Uterus (tissue), 4 donors: ENCODE results near the gene SMC3. TPM values are rescaled to one million over a fixed set of nuclear protein-coding genes. Genes with fewer than 3 reads are reported as not detected.

Experiments
- DNase-seq, 2 donors: peaks; one replicate each; pipeline ENCODE4 v3.0.0-alpha.2; 2019 to 2020
- H3K27ac ChIP-seq, 2 donors: fragments of 200-600 bp; sonication (generic); 1 replicate in 1 of 2; 2 replicates in 1 of 2; pipeline ENCODE4 v1.5.1; 2016 to 2018
- H3K27me3 ChIP-seq, 2 donors: fragments of 200-600 bp; sonication (generic); one replicate each; pipeline ENCODE4 v1.5.1; 2018 to 2019; ENCODE audit warnings: control low read depth in 1 of 2
- H3K36me3 ChIP-seq, 2 donors: fragments of 200-600 bp; sonication (generic); one replicate each; pipeline ENCODE4 v1.5.1; 2019; ENCODE audit warnings: control low read depth in 1 of 2
- H3K4me1 ChIP-seq, 2 donors: fragments of 200-600 bp; sonication (generic); one replicate each; pipeline ENCODE4 v1.5.1; 2018 to 2019; ENCODE audit warnings: control low read depth in 1 of 2
- H3K4me3 ChIP-seq, 2 donors: fragments of 200-600 bp; sonication (generic); 1 replicate in 1 of 2; 2 replicates in 1 of 2; pipeline ENCODE4 v1.5.1; 2018 to 2019; ENCODE audit warnings: mild to moderate bottlenecking in 1 of 2
- H3K9me3 ChIP-seq, 2 donors: fragments of 200-600 bp; sonication (generic); one replicate each; pipeline ENCODE4 v1.5.1; 2019; ENCODE audit warnings: control low read depth in 1 of 2
- CTCF ChIP-seq, 4 experiments: fragments of 200-600 bp in 2 of 4; fragments of 450-650 bp in 2 of 4; sonication (generic) in 2 of 4; IDR thresholded peaks; one replicate each; pipeline ENCODE4 v1.5.1; 2016 to 2019; ENCODE audit warnings: antibody characterized with exemption in 4 of 4, mild to moderate bottlenecking in 2 of 4, moderate library complexity in 1 of 4
- POLR2A ChIP-seq, 2 donors: fragments of 450-650 bp; IDR thresholded peaks; one replicate each; pipeline ENCODE4 v1.6.1; 2016; ENCODE audit warnings: antibody characterized with exemption in 2 of 2, mild to moderate bottlenecking in 1 of 2, moderate library complexity in 1 of 2
- intact Hi-C: fragments of 100-400 bp; cut with DNase I; formaldehyde crosslinking; loops from one replicate; pipeline ENCODE4 v1.15.1; 2023; ENCODE audit warnings: low total_unique reads
- total RNA-seq, 4 donors: library from RNA; depleted of rRNA in 3 of 4; stranded (reverse); fragments of >200 nt in 3 of 4; gene quantifications; one replicate each; pipeline versions ENCODE4 v1.1.0 to v1.2.4, GENCODE V29; 2014 to 2023
- donor health status: DM: yes; HTN: yes; CAD: no.

Gene SMC3
- total RNA-seq = 10 to 100 TPM; 12.4 to 45.3 (median 39.3) TPM

GRCh38 chr10:110567201-110568054 lies at the start of gene SMC3:
Gene SMC3 (plus strand): TSS chr10:110567695. CDS start chr10:110567817, 122 bp downstream.
- TF ChIP-seq POLR2A (IDR thresholded peaks at IDR 0.05) = peak; percentile 24 to 42
- TF ChIP-seq CTCF (IDR thresholded peaks at IDR 0.05) = no peak
- H3K36me3 ChIP-seq = no peaks in the 10 kb centered on the region
- H3K27me3 ChIP-seq = peaks cover 0 to 5% of the 10 kb centered on the region in 2 donors
- intact Hi-C loops = no loop called here
- H3K4me3 ChIP-seq = peak within 1 kb of the TSS; percentile 75 to 82
- no peaks in the 10 kb centered on the region for H3K9me3 ChIP-seq
- peak within 1 kb of the TSS; percentile 82 to 84 for H3K27ac ChIP-seq
- H3K4me1 ChIP-seq = peaks cover 0 to 2% of the 10 kb centered on the region in 2 donors
- DNase-seq = peak; percentile 89 to 91

- DNase-seq = no peak
- no peaks in the 10 kb centered on the region for H3K36me3 ChIP-seq
- H3K4me3 ChIP-seq = no peak overlapping the region
- no peaks in the 10 kb centered on the region for H3K9me3 ChIP-seq
- no peak overlapping the region for H3K27ac ChIP-seq
- H3K27me3 ChIP-seq = no peaks in the 10 kb centered on the region
- TF ChIP-seq CTCF (IDR thresholded peaks at IDR 0.05) (no peak), POLR2A (IDR thresholded peaks at IDR 0.05) (no peak)
- H3K4me1 ChIP-seq = no peaks in the 10 kb centered on the region
- intact Hi-C loops = no loop called here
These were observed 45.0 kb upstream of the SMC3 start for GRCh38 chr10:110522365-110522988.

- Histone ChIP-seq H3K27ac (no peak overlapping the region), H3K27me3 (no peaks in the 10 kb centered on the region), H3K4me1 (no peaks in the 10 kb centered on the region), H3K4me3 (no peak overlapping the region), H3K9me3 (no peaks in the 10 kb centered on the region), H3K36me3 (no peaks in the 10 kb centered on the region)
- no peak for DNase-seq
- TF ChIP-seq CTCF (IDR thresholded peaks at IDR 0.05) = no peak
- TF ChIP-seq POLR2A (IDR thresholded peaks at IDR 0.05) = no peak
- intact Hi-C loops = no loop called here
These were observed 43.8 kb upstream of the SMC3 start for GRCh38 chr10:110523736-110524135.

GRCh38 chr10:110524179-110524858 lies 43.2 kb upstream of the SMC3 start:
- intact Hi-C loops = no loop called here
- Histone ChIP-seq H3K27me3 (no peaks in the 10 kb centered on the region), H3K4me3 (no peak overlapping the region), H3K9me3 (no peaks in the 10 kb centered on the region), H3K4me1 (no peaks in the 10 kb centered on the region), H3K36me3 (no peaks in the 10 kb centered on the region), H3K27ac (no peak overlapping the region)
- TF ChIP-seq CTCF (IDR thresholded peaks at IDR 0.05) = no peak
- TF ChIP-seq POLR2A (IDR thresholded peaks at IDR 0.05) = no peak
- no peak for DNase-seq

GRCh38 chr10:110524859-110525232 lies 42.6 kb upstream of the SMC3 start:
- Histone ChIP-seq H3K27ac (no peak overlapping the region), H3K4me1 (no peaks in the 10 kb centered on the region), H3K4me3 (no peak overlapping the region), H3K27me3 (no peaks in the 10 kb centered on the region), H3K9me3 (no peaks in the 10 kb centered on the region), H3K36me3 (no peaks in the 10 kb centered on the region)
- no peak for DNase-seq
- TF ChIP-seq CTCF (IDR thresholded peaks at IDR 0.05) = no peak
- no peak for TF ChIP-seq POLR2A (IDR thresholded peaks at IDR 0.05)
- intact Hi-C loops = no loop called here
